ENCODE data around the gene CPB2.

CPB2 gene

GRCh38 chr13:46134961-46135522, 30.2 kb upstream of the CPB2 start:
- H3K4me3 ChIP-seq (ENCODE audit: low read length): no peak overlapping the region
- TF ChIP-seq CTCF (conservative IDR thresholded peaks at IDR 0.05; ENCODE audit: low read length): no peak
- DNase-seq (ENCODE audit: low read depth): no peak

GRCh38 chr13:46134494-46134893, 29.7 kb upstream of the CPB2 start:
- no peak for TF ChIP-seq CTCF (conservative IDR thresholded peaks at IDR 0.05; ENCODE audit: low read length)
- no peak for DNase-seq (ENCODE audit: low read depth)
- no peak overlapping the region for H3K4me3 ChIP-seq (ENCODE audit: low read length)

- H3K4me3 ChIP-seq (ENCODE audit: low read length): no peak overlapping the region
- TF ChIP-seq CTCF (conservative IDR thresholded peaks at IDR 0.05; ENCODE audit: low read length): no peak
- no peak for DNase-seq (ENCODE audit: low read depth)
Measured at GRCh38 chr13:46132109-46132508, 27.3 kb upstream of the CPB2 start.

GRCh38 chr13:46131705-46132104, 26.9 kb upstream of the CPB2 start:
- DNase-seq (ENCODE audit: low read depth): no peak
- TF ChIP-seq CTCF (conservative IDR thresholded peaks at IDR 0.05; ENCODE audit: low read length): no peak
- no peak overlapping the region for H3K4me3 ChIP-seq (ENCODE audit: low read length)

GRCh38 chr13:46129955-46130618, 25.3 kb upstream of the CPB2 start:
- TF ChIP-seq CTCF (conservative IDR thresholded peaks at IDR 0.05; ENCODE audit: low read length): no peak
- H3K4me3 ChIP-seq (ENCODE audit: low read length): no peak overlapping the region
- no peak for DNase-seq (ENCODE audit: low read depth)

- H3K4me3 ChIP-seq (ENCODE audit: low read length): no peak overlapping the region
- no peak for TF ChIP-seq CTCF (conservative IDR thresholded peaks at IDR 0.05; ENCODE audit: low read length)
- DNase-seq (ENCODE audit: low read depth): no peak
Measured at GRCh38 chr13:46129124-46129523, 24.3 kb upstream of the CPB2 start.

GRCh38 chr13:46127358-46128023, 22.7 kb upstream of the CPB2 start:
- no peak overlapping the region for H3K4me3 ChIP-seq (ENCODE audit: low read length)
- TF ChIP-seq CTCF (conservative IDR thresholded peaks at IDR 0.05; ENCODE audit: low read length): no peak
- no peak for DNase-seq (ENCODE audit: low read depth)

Data from AG10803 (cell line).